COLO668 (cell line): ENCODE data around the gene MUC21.
A peak's percentile ranks its signal among the peaks of the same experiment; 100 is the strongest.

Experiments
- DNase-seq: peaks from one replicate; lab custom pipeline; 2025; ENCODE audit not compliant: unreplicated experiment; lab: John Stamatoyannopoulos, UW

Gene MUC21

DNA sequence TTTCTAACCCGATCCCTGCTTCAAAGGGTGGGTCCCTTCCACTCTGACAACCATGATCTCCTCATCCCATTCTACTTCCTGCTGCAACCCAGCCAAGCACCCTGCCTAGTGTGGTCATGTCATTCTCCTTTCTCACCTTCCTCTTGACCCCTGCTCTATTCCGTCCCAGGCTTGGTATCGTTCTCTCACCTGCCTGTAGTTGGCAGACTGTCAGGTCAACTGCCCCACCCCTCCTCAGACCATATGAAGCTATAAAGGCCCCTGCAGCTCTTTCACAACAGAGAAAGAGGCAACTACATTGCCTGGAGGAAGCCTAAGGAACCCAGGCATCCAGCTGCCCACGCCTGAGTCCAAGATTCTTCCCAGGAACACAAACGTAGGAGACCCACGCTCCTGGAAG, at the start of gene MUC21:
MUC21 (plus strand) TSS at position 280 of the 400 bp plus-strand sequence. CDS start 241 bp downstream, outside the sequence.
- no peak for DNase-seq

DNA sequence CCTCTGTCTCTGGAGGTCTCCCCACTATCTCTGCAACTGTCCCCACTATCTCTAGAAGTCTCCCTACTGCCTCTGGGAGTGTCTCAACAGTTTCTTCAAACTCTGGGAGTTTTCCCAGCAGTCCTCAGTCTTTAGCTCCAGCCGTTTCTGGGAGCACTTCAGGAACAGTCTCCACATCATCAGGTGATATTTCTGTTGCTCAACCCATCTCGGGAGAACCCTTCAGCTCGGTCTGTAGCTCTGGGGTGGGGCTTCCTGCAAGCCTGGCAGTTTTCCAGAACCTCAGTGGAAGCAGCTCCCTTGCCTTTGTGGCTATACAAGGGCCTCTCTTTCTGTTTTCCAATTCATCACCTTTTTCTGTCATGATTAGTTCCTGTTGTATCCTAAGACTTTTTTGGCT, 48.5 kb upstream of the MUC21 start:
- no peak for DNase-seq

DNA sequence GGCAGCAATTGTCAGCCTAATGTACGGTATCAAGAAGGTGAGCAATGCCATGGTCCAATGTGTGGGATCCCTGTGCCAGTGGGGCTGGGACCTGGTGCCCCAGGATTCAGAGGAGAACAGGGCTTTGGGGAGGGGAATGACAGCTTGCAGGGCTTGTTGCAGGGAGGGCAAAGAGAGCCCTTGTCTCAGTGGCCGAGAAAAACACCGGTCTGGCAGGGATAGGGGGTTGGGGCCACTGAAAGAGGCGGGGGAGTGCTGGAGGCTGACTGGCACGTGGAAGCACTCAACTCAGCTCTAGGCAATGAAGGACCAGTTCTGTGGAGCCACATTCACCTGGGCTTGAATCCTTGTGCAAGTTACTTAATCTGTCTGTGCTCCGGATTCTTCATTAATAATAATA, 46.3 kb upstream of the MUC21 start:
- no peak for DNase-seq

DNA sequence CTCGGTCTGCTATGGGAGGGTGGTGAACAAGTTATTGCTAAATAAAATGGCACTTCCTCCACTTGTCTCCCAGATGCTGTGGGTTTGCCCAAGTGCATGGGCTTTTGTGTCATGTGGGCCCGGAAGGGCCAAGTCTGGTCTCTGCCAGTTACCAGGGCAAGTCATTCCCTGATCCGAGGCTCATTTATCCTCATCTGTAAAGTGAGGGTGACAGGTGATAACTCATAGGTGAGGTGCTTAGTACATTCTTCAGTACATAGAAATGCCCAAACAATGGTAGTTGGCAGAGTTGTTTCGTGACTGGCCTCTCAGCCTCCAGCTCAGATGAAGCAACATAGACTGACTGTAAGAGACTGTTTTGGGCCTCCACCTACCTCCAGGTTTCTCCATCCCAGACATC, 44.8 kb upstream of the MUC21 start:
- DNase-seq: no peak

DNA sequence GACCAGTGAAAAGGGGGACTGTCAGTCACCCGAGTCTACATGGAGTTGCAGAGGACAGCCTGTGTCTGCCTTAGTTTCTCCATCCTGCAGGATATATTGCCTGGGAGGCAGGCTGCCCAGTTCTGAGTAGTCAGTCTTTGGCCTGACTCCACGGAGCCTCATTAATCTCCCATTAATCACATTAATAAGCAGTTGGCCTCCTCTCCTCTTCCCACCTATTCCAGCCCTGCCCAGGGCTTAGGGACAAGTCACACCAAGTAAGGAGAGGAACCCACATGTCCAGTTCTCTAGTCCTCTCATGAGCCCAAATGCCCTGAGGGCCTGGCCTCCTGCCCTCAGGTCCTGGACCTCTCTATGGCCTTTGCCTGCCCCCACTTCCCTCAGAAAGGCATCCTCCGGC, 44.0 kb upstream of the MUC21 start:
- no peak for DNase-seq

DNA sequence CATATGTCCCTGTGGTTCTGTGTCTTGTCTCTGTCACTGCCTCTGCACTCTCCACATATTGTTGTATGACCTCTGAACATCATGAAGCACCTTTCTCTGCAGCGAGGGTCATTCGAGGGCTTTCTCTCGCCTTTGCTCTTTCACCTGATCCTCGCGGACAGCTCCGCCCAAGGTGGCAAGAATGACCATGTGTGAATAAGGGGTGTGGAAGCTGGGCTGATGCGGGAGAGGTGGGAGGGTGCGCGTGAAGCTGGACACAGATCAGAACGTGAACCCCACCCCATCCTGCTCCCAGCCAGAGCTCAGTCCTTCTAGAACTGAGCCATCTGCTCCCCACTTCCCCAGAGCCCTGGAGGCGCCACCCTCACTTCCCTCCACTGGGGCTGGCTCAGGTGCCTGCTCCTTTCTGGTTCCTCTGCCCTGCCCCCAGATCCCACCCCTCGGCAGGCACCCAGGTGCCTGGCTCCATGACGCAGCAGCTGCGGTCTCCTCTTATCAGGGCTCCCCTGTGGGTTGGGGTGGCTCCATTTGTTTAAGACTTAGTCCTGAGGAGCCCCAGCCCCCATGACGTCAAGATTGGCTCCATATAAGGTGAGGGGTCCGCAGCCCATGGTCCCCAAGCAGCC, 43.0 kb upstream of the MUC21 start, which contains the start of gene MUCL3:
MUCL3 (plus strand) TSS at position 613 of the 626 bp plus-strand sequence. CDS start 27 bp downstream, outside the sequence.
- no peak for DNase-seq

DNA sequence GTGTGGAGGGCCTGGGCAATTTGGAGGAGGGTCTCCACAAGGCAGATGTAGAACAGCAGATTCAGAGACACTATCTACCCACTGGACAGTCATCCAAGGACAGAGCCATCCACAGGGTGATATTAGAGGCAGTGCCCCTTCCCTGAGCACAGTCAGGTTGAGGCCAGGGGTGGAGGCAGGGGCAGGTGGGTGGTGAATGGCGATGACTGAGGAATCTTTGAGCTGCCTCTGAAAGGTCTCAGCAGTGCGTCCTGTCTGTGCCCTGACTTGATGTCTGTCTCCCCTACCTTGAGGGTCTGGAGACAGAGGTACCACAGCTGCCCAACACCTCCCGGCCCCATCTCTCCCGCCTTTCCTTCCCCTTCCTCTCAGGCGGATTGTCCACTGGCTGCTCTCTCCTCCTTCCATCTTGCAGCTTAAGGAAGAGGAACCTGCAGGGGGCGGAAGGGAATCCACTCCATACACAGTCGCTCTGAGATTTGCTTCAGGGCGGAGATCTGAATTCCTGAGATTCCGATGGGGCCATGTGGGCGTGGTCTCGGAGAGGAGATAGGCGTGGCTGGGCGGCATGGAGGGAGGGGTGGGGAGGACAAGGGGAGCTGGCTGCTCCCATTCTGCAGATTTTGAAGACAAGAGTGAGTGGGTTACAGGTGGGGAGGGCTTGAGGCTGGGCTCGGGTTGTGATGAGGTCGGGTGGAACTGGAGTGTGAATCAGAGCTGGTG, 41.0 kb upstream of the MUC21 start:
- no peak for DNase-seq

DNA sequence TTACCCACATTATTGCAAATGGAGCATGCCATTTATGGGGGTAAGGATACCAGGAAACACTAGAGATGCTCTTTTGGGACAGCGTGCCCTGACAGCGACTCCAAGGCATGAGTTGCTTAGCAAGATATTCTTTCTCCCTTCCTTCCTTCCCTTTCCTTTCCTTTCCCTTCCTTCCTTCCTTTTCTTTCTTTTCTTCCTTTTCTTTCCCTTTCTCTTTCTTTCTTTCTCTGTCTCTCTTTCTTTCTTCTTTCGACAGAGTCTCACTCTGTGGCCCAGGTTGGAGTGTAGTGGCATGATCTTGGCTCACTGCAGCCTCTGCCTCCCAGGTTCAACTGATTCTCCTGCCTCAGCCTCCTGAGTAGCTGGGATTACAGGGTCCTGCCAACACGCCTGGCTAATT, 39.5 kb upstream of the MUC21 start:
- DNase-seq: no peak

DNA sequence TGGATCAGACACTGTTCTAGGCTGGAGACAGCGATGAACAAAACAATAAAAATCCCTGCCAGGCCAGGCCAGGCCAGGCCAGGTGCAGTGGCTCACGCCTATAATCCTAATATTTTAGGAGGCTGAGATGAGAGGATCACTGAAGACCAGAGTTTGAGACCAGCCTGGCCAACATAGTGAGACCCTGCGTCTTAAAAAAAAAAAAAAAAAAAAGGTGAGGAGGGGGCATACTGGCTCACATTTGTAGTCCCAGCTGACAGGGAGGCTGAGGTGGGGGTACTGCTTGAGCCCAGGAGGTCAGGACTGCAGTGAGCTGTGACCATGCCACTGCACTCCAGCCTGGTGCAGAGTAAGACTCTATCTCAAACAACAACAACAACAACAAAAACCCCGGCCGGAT, 38.2 kb upstream of the MUC21 start:
- no peak for DNase-seq

DNA sequence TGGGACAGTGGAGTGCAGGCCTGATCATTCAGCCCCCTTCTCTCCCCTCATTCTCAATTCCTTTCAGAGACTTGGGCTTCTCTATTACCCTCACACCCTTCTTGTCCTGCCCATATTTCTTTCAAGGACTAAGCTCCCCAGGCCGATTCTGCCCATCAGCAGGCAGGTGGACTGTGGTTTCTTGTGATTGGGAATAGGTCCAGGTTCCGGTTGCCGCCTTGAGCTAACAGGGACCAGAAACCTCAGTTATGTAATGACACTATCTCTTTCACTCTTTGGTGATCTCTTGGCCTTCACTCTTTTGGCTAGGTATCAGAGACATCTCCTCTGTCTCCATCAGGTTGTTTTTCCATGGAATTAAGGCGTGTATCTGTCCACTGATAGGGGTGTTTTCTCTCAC, 36.3 kb upstream of the MUC21 start:
- DNase-seq: no peak

DNA sequence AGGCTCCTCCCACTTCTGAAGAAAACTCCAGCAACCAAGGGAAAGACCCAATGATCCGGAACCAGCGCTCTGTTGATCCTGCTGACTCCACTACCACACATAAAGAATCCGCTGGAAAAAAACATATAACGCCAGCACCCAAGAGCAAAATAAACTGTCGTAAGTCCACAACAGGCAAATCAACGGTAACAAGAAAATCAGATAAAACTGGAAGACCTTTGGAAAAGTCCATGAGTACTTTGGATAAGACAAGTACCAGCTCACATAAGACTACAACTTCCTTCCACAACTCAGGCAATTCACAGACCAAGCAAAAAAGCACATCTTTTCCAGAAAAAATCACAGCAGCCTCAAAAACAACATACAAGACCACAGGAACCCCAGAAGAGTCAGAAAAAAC, 34.7 kb upstream of the MUC21 start:
- no peak for DNase-seq

DNA sequence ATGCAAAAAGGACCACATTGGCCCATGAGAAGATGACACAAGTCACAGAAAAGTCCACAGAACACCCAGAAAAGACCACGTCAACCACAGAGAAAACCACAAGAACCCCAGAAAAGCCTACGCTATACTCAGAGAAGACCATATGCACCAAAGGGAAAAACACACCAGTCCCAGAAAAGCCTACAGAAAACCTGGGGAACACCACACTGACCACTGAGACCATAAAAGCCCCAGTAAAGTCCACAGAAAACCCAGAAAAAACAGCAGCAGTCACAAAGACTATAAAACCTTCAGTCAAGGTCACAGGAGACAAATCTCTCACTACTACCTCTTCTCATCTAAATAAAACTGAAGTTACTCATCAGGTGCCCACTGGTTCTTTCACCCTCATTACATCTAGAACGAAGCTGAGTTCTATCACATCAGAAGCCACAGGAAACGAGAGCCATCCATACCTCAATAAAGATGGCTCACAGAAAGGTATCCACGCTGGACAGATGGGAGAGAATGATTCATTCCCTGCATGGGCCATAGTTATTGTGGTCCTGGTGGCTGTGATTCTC, 31.5 kb upstream of the MUC21 start:
- no peak for DNase-seq

DNA sequence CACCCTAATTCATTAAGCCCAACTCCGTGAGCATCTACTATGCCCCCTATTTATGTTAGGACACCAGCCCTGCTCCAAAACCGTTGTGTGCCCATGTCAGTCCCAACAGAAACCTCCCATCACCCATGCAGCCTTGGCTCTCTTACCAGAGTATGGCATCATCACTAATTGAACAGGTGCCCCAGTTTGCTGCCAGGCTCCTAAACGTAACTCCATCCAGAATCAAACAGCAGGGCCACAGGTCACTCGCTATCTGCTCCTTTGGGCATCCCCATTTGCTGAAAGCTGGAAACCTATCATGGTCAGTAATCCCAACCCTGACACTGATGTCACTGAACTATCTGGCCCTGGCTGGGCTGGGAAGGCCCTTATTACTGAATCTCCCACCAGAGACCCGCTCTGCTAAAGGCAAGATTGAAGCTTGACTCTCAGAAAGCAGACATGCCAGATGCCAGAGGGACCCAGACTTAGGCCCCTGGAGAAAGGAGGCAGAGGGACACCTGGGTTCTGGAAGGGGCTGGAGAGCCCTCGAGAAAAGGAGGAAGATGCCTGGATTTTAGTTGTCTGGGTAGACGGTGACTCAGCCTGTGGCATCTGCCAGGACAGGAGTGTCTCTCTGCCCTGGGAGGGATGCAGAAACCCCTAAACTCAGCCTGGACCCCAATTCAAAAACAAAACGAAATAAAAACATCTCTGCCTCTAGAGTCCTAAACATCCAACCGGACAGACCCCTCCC, 28.7 kb upstream of the MUC21 start:
- no peak for DNase-seq

DNA sequence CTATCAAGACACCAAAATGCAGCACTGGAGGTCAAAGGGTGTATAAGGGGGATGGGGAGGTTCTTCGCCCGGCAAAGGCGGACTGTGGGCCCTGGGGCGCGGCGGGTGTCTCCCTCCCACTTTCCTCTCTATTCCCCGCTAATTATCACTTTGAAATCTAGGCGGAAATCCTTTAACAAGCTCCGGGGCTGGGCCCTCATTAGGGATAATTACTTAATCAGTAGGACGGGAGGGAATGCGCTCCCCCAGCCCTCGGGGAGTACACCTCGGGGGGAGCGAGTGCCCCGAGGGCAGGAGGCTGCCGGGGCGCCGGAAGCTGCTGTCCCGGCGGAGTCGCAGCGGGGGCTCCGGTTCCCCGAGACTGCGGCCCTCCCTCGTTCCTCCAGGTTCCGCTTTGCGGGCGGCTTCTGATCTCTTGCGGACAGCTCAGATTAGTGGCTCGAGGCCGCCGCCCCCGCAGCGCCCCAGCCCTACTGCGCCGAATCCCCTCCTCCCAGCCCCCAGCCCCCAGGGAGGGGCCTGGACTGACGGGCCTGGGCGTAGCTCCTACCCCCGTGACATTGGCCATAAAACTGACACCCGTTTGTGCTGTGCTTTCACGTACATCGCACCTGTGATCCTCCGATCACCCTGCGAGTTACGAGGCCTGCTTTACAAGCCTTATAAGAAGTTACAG, 28.0 kb upstream of the MUC21 start:
- peak; percentile 11 for DNase-seq

DNA sequence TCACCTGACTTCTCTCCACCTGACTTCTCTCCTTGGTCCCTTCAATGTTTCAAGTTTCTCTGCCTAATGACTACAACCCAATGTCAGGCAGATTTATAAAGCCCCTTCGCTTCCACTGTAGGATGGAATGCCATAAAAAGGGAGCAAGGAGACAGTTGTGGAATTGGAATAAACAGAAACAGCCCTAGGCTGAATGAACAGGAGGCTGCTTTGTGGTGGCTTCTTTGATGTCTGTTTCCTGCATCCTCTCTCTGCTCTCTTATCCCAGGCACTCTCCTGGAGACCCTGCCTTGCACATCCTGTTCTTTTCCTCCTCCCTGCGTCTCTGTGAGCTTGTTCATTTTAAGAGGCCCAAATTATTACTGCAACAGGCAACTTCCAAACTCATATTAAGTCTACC, 25.8 kb upstream of the MUC21 start:
- DNase-seq: no peak

DNA sequence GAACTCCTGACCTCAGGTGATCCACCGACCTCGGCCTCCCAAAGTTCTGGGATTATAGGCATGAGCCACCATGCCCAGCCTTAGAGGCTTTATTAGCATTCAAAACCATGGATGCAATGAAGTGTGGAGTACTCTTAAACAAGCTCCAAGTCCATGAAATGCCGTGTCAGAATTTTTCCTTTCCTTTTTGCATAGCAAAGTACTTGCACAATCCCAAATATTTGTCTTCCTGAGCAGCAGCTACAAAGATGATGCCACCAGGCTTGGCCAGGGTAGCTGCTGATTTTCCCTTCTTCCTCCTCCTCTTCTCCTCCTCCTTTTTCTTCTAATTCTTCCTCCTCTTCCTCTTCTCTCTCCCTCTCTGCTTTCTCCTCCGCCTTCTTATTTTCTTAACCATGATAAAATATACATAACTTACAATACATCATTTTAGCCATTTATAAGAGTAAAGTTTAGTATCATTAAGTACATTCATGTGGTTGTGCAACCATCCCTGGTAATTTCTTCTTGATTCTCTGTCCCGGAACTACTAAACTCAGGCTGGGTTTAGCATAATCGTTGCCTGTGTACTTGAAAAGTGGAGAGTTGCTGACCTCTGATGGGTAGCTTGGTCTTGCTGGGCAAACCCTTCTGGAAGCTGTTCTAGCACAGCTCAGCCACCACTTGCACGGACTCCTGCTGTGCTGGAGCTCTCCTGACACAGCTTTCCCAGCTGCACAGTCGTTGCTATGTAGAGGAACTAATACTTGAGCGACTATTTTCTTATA, 22.4 kb upstream of the MUC21 start:
- DNase-seq: no peak

DNA sequence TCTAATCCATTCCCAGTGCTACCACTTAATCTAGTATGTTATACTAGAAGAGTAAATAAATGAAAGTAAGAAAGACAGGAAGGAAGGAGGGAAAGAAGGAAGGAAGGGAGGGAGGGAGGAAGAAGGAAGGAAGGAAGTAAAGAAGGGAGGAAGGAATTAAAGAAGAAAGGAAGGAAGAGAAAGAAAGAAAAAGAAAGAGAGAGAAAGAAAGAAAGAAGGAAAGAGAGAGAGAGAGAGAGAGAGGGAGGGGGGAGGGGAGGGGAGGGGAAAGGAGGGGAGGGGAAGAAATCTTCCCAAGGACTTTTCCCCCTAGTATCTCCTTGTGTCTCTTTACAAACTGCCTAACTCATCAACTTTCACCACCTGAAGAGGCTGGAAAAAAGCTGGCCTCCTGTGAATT, 20.8 kb upstream of the MUC21 start:
- DNase-seq: no peak

DNA sequence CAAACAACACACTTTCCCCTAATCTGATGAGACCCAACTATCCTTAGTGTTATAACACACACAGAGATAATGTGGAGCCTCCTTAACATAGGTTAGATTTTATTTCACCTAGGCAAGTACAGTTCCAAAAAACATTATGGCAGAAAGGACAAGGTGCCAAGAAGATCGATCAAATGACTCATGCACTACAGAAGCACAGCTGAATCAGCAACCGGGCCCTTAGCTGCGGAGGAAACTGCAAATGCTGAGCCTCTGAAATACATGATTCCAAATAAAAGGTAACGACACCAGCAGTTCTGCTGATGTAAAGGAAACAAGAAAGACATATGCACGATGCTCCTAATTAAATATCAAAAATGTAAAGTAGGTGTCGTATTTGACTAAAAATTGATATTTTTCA, 19.9 kb upstream of the MUC21 start:
- no peak for DNase-seq

DNA sequence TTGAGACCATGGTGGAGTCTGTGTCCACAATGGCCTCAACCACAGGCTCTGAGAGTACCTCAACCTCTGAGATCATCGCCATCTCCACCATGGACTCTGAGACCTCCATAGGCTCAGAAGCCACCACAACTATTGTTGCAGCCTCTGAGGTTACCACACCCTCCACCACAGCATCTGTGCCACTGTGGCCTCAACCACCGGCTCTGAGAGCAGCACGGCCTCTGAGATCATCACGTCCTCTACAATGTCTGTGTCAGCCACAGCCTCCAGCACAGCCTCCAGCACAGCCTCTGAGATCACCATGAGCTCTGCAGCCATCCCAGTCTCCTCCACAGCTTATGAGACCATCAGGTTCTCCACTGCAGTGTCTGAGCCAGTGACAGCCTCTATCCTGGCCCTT, 19.4 kb upstream of the MUC21 start:
- DNase-seq: no peak

DNA sequence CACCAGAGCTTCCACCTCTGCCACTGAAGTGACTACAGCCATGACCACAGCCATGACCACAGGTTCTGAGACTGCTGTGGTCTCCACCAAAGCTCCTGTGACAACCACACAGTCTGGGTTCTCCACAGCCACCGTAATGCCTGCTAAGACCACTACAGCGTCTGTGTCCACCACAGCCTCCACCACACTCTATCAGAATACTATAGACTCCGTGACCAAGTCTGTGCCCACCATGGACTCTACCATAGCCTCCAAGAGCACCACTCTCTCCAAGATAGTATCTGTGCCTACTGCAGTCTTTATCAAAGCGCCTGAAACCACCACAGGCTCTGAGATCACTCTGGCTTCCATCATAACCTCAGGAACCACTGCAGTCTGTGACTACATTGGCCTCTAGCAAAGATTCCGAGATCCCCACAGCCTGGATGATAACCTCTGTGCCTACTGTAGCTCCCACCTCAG, 18.3 kb upstream of the MUC21 start:
- no peak for DNase-seq
